Vagina (tissue), 2 donors: ENCODE data around the gene GALM. TPM values are rescaled to one million over a fixed set of nuclear protein-coding genes. Genes with fewer than 3 reads are reported as not detected.

Source experiments
- DNase-seq, 2 donors: peaks; one replicate each; pipeline ENCODE4 v3.0.0-alpha.2; 2017; ENCODE audit errors: extremely low spot score in 2 of 2
- H3K27ac ChIP-seq: fragments of 200-600 bp; sonication (generic); one replicate; pipeline ENCODE4 v1.5.1; 2019
- H3K27me3 ChIP-seq: fragments of 200-600 bp; sonication (generic); one replicate; pipeline ENCODE4 v1.5.1; 2019
- H3K36me3 ChIP-seq, 2 donors: fragments of 200-600 bp; sonication (generic); one replicate each; pipeline ENCODE4 v1.5.1; 2017 to 2019
- H3K4me1 ChIP-seq: fragments of 200-600 bp; sonication (generic); one replicate; pipeline ENCODE4 v1.5.1; 2019
- H3K4me3 ChIP-seq, 2 donors: fragments of 200-600 bp; sonication (generic); 1 replicate in 1 of 2; 2 replicates in 1 of 2; pipeline ENCODE4 v1.5.1; 2016 to 2019
- H3K9me3 ChIP-seq: fragments of 200-600 bp; sonication (generic); one replicate; pipeline ENCODE4 v1.5.1; 2019
- CTCF ChIP-seq, 3 experiments: fragments of 450-650 bp in 2 of 3; fragments of 200-600 bp in 1 of 3; sonication (generic) in 1 of 3; IDR thresholded peaks; one replicate each; pipeline ENCODE4 v1.5.1; 2017 to 2019; ENCODE audit warnings: antibody characterized with exemption in 3 of 3, mild to moderate bottlenecking in 2 of 3, moderate library complexity in 2 of 3
- POLR2A ChIP-seq, 2 donors: fragments of 450-650 bp; IDR thresholded peaks; one replicate each; pipeline ENCODE4 v1.6.1; 2017; ENCODE audit warnings: antibody characterized with exemption in 2 of 2, mild to moderate bottlenecking in 2 of 2, moderate library complexity in 2 of 2
- POLR2AphosphoS5 ChIP-seq, 2 donors: sonication (generic); formaldehyde crosslinking; IDR thresholded peaks; one replicate each; pipeline ENCODE4 v1.9.0; 2017; ENCODE audit warnings: antibody characterized with exemption in 2 of 2, mild to moderate bottlenecking in 2 of 2, low read depth in 1 of 2; ENCODE audit not compliant: insufficient read depth in 1 of 2
- intact Hi-C: fragments of 100-400 bp; cut with DNase I; formaldehyde crosslinking; loops from one replicate; pipeline ENCODE4 v1.15.1; 2023
- total RNA-seq: library from RNA; depleted of rRNA; stranded (reverse); fragments of >200 nt; gene quantifications from one replicate; pipeline ENCODE4 v1.2.3, GENCODE V29; 2016

Gene GALM
- total RNA-seq, 1 donor from 2014 or later, result 16.9 TPM

GRCh38 chr2:38775097-38775920 is 109.4 kb downstream of the GALM start:
- H3K27ac ChIP-seq, result no peak overlapping the region
- DNase-seq, result no peak
- H3K9me3 ChIP-seq, result no peaks in the 10 kb centered on the region
- H3K4me3 ChIP-seq, result no peak overlapping the region
- peaks cover 14% of the 10 kb centered on the region for H3K4me1 ChIP-seq
- H3K36me3 ChIP-seq, result peaks cover 0 to under 1% of the 10 kb centered on the region in 2 donors
- TF ChIP-seq POLR2AphosphoS5 (IDR thresholded peaks at IDR 0.05; ENCODE audit: insufficient read depth in 1 of 2, low read depth in 1 of 2) (no peak), POLR2A (IDR thresholded peaks at IDR 0.05) (no peak), CTCF (IDR thresholded peaks at IDR 0.05) (no peak)
- intact Hi-C loops, result no loop called here
- no peaks in the 10 kb centered on the region for H3K27me3 ChIP-seq

DNA sequence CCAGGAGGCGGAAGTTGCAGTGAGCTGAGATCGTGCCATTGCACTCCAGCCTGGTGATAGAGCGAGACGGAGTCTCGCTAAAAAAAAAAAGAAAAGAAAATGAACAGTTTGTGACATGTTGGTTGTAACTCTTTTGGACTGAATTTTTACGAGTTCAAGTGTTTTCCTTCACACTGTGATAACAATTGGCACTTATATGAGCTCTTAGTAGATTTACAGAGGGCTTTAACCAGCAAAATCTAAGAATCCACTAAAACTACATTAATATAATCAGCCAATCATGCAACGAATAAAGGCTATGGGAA is 110.0 kb downstream of the GALM start:
- no peaks in the 10 kb centered on the region for H3K9me3 ChIP-seq
- TF ChIP-seq POLR2AphosphoS5 (IDR thresholded peaks at IDR 0.05; ENCODE audit: insufficient read depth in 1 of 2, low read depth in 1 of 2) (no peak), POLR2A (IDR thresholded peaks at IDR 0.05) (no peak), CTCF (IDR thresholded peaks at IDR 0.05) (no peak)
- no peak for DNase-seq
- no peaks in the 10 kb centered on the region for H3K27me3 ChIP-seq
- intact Hi-C loops, result no loop called here
- peaks cover 0 to 6% of the 10 kb centered on the region in 2 donors for H3K36me3 ChIP-seq
- no peak overlapping the region for H3K4me3 ChIP-seq
- peaks cover 14% of the 10 kb centered on the region for H3K4me1 ChIP-seq
- no peak overlapping the region for H3K27ac ChIP-seq

- Histone ChIP-seq H3K27me3 (no peaks in the 10 kb centered on the region), H3K9me3 (no peaks in the 10 kb centered on the region), H3K27ac (no peak overlapping the region), H3K4me1 (peaks cover 14% of the 10 kb centered on the region), H3K36me3 (peaks cover 0 to 13% of the 10 kb centered on the region in 2 donors), H3K4me3 (no peak overlapping the region)
- TF ChIP-seq POLR2A (IDR thresholded peaks at IDR 0.05) (no peak), POLR2AphosphoS5 (IDR thresholded peaks at IDR 0.05; ENCODE audit: insufficient read depth in 1 of 2, low read depth in 1 of 2) (no peak), CTCF (IDR thresholded peaks at IDR 0.05) (no peak)
- no peak for DNase-seq
- intact Hi-C loops, result no loop called here
These were observed 110.6 kb downstream of the GALM start for GRCh38 chr2:38776531-38776930.

DNA sequence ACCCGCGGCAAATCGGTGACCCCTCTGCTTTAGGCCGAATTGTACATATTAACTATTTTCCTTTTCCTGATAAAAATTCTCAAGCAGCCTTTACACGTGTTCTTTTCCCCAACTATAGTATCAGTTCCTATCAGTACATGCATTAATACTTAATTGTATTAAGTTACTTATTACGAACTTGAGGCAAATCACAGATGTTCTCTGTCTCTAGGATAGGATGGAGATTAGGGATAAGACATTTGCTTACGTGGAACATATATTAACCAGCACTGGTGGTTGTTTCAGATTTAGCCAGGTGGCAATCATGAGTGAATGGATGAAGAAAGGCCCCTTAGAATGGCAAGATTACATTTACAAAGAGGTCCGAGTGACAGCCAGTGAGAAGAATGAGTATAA is 112.8 kb downstream of the GALM start:
- Histone ChIP-seq H3K4me1 (peaks cover 14% of the 10 kb centered on the region), H3K9me3 (no peaks in the 10 kb centered on the region), H3K36me3 (peaks cover 0 to 16% of the 10 kb centered on the region in 2 donors), H3K27me3 (no peaks in the 10 kb centered on the region), H3K27ac (peak overlapping the region; percentile 71), H3K4me3 (peak overlapping the region; percentile 65 to 83)
- no peak for DNase-seq
- no peak for TF ChIP-seq POLR2A (IDR thresholded peaks at IDR 0.05)
- TF ChIP-seq CTCF (IDR thresholded peaks at IDR 0.05), result no peak
- TF ChIP-seq POLR2AphosphoS5 (IDR thresholded peaks at IDR 0.05; ENCODE audit: insufficient read depth in 1 of 2, low read depth in 1 of 2), result no peak
- intact Hi-C loops, result no loop called here

DNA sequence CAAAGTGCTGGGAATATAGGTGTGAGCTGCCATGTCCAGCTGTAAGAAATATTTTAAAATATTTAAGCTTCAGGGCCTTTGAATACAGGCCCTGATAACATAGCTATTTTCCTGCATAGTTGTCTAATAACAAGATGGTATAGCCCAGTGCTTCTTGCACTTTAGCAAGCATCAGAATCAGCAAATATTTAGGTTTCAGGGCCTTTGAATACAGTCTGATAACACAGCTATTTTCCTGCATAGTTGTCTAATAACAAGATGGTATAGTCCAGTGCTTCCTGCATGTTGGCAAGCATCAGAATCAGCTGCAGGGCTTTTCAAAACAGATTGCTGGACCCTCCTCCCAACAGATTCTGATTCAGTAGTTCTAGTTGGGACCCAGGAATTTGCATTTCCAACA is 117.7 kb downstream of the GALM start:
- TF ChIP-seq POLR2A (IDR thresholded peaks at IDR 0.05) (no peak), POLR2AphosphoS5 (IDR thresholded peaks at IDR 0.05; ENCODE audit: insufficient read depth in 1 of 2, low read depth in 1 of 2) (no peak)
- DNase-seq, result no peak
- Histone ChIP-seq H3K4me3 (no peak overlapping the region), H3K36me3 (peaks cover 0 to 16% of the 10 kb centered on the region in 2 donors), H3K27ac (no peak overlapping the region), H3K9me3 (no peaks in the 10 kb centered on the region), H3K4me1 (peaks cover 8% of the 10 kb centered on the region), H3K27me3 (no peaks in the 10 kb centered on the region)
- intact Hi-C loops, result no loop called here

Other genes starting within 250 kb of the GALM start
- gene HNRNPLL, start 63.2 kb upstream of the GALM start, total RNA-seq, result 33.9 TPM
- gene SRSF7, start 85.2 kb downstream of the GALM start, total RNA-seq, result 106 TPM
- 5.9 TPM for gene GEMIN6, start 112.1 kb downstream of the GALM start, total RNA-seq
- 10.6 TPM for gene DHX57, start 209.8 kb downstream of the GALM start, total RNA-seq
- 10.3 TPM for gene MORN2, start 209.9 kb downstream of the GALM start, total RNA-seq
- gene ARHGEF33, start 223.8 kb downstream of the GALM start, total RNA-seq, result 0.74 TPM